ENCODE measurements around the gene HTR1D.

Gene HTR1D

GRCh38 chr1:23150125-23150524 is 67.2 kb downstream of the HTR1D start:
- no peak for DNase-seq (ENCODE audit: low read depth)

GRCh38 chr1:23149114-23149513 is 68.2 kb downstream of the HTR1D start:
- DNase-seq (ENCODE audit: low read depth), result no peak

DNA sequence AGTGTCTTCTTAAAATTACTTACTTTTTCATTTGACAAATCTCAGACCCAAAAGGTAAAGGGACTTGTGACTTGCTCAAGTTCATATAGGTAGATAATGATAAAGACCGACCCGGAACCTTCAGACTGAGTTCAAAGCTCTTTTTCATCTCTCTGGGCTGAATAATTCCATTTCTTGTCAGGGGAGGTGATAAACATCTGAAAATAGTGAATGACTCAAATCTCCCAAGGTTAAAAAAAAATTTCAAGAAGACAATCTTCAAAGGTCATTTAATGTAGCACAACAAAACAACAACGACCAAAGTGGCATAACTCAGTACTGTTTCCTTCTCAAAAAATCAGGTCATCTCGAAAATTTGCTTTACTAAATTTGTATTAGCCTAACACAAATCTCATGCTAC is 69.2 kb downstream of the HTR1D start:
- DNase-seq (ENCODE audit: low read depth), result no peak

Measured in HS-5 (cell line).